SK-N-SH treated with all-trans-retinoic acid at 6 μM for 48 hours (cell line): ENCODE measurements around the gene TMTC2.

Experiments used
- ATAC-seq: fragments of 200-7000 bp; cut with Tn5 transposase; 3 replicates; pipeline ENCODE4 v1.9.1; 2020; ENCODE audit warnings: mild to moderate bottlenecking, moderate library complexity
- ARNTL ChIP-seq: fragments of 450-650 bp; formaldehyde crosslinking; IDR thresholded peaks from 2 replicates; pipeline ENCODE4 v1.5.0; 2020; ENCODE audit warnings: low read depth, mild to moderate bottlenecking, moderate library complexity, borderline replicate concordance
- BACH2 ChIP-seq: fragments of 250-450 bp; sonication (Bioruptor Pico); IDR thresholded peaks from 2 replicates; pipeline ENCODE4 v1.9.0; 2021; ENCODE audit warnings: mild to moderate bottlenecking, borderline replicate concordance
- CREB5 ChIP-seq: fragments of 250-450 bp; sonication (Bioruptor Pico); IDR thresholded peaks from 2 replicates; pipeline ENCODE4 v1.5.1; 2020; ENCODE audit warnings: low read depth, mild to moderate bottlenecking, moderate library complexity
- CSDC2 ChIP-seq: fragments of 250-450 bp; sonication (Bioruptor Pico); IDR thresholded peaks from 2 replicates; pipeline ENCODE4 v1.5.0; 2020; ENCODE audit warnings: mild to moderate bottlenecking, moderate library complexity
- CSRNP3 ChIP-seq: fragments of 250-450 bp; sonication (Bioruptor Pico); IDR thresholded peaks from 2 replicates; pipeline ENCODE4 v1.5.1; 2021; ENCODE audit warnings: mild to moderate bottlenecking, moderate library complexity
- ESRRG ChIP-seq: fragments of 250-450 bp; sonication (Bioruptor Pico); IDR thresholded peaks from 2 replicates; pipeline ENCODE4 v1.6.1; 2021; ENCODE audit warnings: mild to moderate bottlenecking
- GLIS3 ChIP-seq: fragments of 250-450 bp; sonication (Bioruptor Pico); IDR thresholded peaks from 2 replicates; pipeline ENCODE4 v1.5.0; 2020; ENCODE audit warnings: mild to moderate bottlenecking, moderate library complexity
- ISL1 ChIP-seq: fragments of 250-450 bp; sonication (Bioruptor Pico); IDR thresholded peaks from 2 replicates; pipeline ENCODE4 v2.1.2; 2022; ENCODE audit warnings: mild to moderate bottlenecking, moderate library complexity
- OSR1 ChIP-seq: fragments of 250-450 bp; sonication (Bioruptor Pico); IDR thresholded peaks from 2 replicates; pipeline ENCODE4 v1.8.0; 2022; ENCODE audit warnings: moderate library complexity, mild to moderate bottlenecking, inconsistent platforms
- PATZ1 ChIP-seq: fragments of 250-450 bp; sonication (Bioruptor Pico); IDR thresholded peaks from 2 replicates; pipeline ENCODE4 v1.8.0; 2020; ENCODE audit warnings: mild to moderate bottlenecking, moderate library complexity, borderline replicate concordance
- POU6F1 ChIP-seq: fragments of 250-450 bp; sonication (Bioruptor Pico); IDR thresholded peaks from 2 replicates; pipeline ENCODE4 v1.8.0; 2021; ENCODE audit warnings: low read depth, mild to moderate bottlenecking, moderate library complexity, borderline replicate concordance
- PPARA ChIP-seq: fragments of 250-450 bp; sonication (Bioruptor Pico); IDR thresholded peaks from 2 replicates; pipeline ENCODE4 v1.5.0; 2020; ENCODE audit warnings: mild to moderate bottlenecking, borderline replicate concordance
- RARB ChIP-seq: fragments of 250-450 bp; sonication (Bioruptor Pico); IDR thresholded peaks from 2 replicates; pipeline ENCODE4 v1.8.0; 2021; ENCODE audit warnings: mild to moderate bottlenecking, moderate library complexity
- SNAI2 ChIP-seq: fragments of 250-450 bp; sonication (Bioruptor Pico); IDR thresholded peaks from 2 replicates; pipeline ENCODE4 v1.5.0; 2020; ENCODE audit warnings: mild to moderate bottlenecking, moderate library complexity
- TCF4 ChIP-seq: fragments of 250-450 bp; sonication (Bioruptor Pico); IDR thresholded peaks from 2 replicates; pipeline ENCODE4 v1.8.0; 2021; ENCODE audit warnings: mild to moderate bottlenecking, moderate library complexity, borderline replicate concordance
- TOX ChIP-seq: fragments of 250-450 bp; sonication (Bioruptor Pico); IDR thresholded peaks from 2 replicates; pipeline ENCODE4 v1.8.0; 2021; ENCODE audit warnings: mild to moderate bottlenecking, moderate library complexity, borderline replicate concordance
- TSHZ2 ChIP-seq: fragments of 250-450 bp; sonication (Bioruptor Pico); IDR thresholded peaks from 2 replicates; pipeline ENCODE4 v1.5.0; 2020; ENCODE audit warnings: mild to moderate bottlenecking, moderate library complexity
- ZC3H10 ChIP-seq: fragments of 250-450 bp; sonication (Bioruptor Pico); IDR thresholded peaks from 2 replicates; pipeline ENCODE4 v1.5.1; 2021; ENCODE audit warnings: mild to moderate bottlenecking, moderate library complexity
- ZFP3 ChIP-seq: fragments of 250-450 bp; sonication (Bioruptor Pico); IDR thresholded peaks from 2 replicates; pipeline ENCODE4 v1.5.0; 2020; ENCODE audit warnings: mild to moderate bottlenecking, moderate library complexity
- ZFP30 ChIP-seq: fragments of 450-650 bp; formaldehyde crosslinking; IDR thresholded peaks from 2 replicates; pipeline ENCODE4 v1.5.0; 2022; ENCODE audit warnings: mild to moderate bottlenecking, moderate library complexity
- ZNF565 ChIP-seq: fragments of 450-650 bp; formaldehyde crosslinking; conservative IDR thresholded peaks from 2 replicates; pipeline ENCODE4 v1.5.0; 2020; ENCODE audit warnings: low read depth, mild to moderate bottlenecking, moderate library complexity
- ZNF70 ChIP-seq: fragments of 450-650 bp; formaldehyde crosslinking; IDR thresholded peaks from 2 replicates; pipeline ENCODE4 v1.5.0; 2020; ENCODE audit warnings: mild to moderate bottlenecking, moderate library complexity
- ZNF8 ChIP-seq: fragments of 450-650 bp; formaldehyde crosslinking; IDR thresholded peaks from 2 replicates; pipeline ENCODE4 v1.5.0; 2020; ENCODE audit warnings: mild to moderate bottlenecking, moderate library complexity

TMTC2 gene

GRCh38 chr12:82686168-82687020, at the start of gene TMTC2:
TSS of gene TMTC2 (plus strand) at chr12:82686906.
- peak; percentile 94 for ATAC-seq
- no peak for TF ChIP-seq CSRNP3 (CRISPR knock-in tag)
- TF ChIP-seq RARB, result no peak
- TF ChIP-seq ZFP3, result no peak
- TF ChIP-seq ESRRG (CRISPR knock-in tag), result no peak
- no peak for TF ChIP-seq BACH2 (CRISPR knock-in tag)
- no peak for TF ChIP-seq CREB5 (CRISPR knock-in tag)
- no peak for TF ChIP-seq ZNF565

- TF ChIP-seq SNAI2 (CRISPR knock-in tag), result no peak
- no peak for TF ChIP-seq ESRRG (CRISPR knock-in tag)
- TF ChIP-seq RARB, result no peak
- no peak for TF ChIP-seq ZNF70 (CRISPR knock-in tag)
- TF ChIP-seq CSDC2 (CRISPR knock-in tag), result no peak
- no peak for TF ChIP-seq PPARA (CRISPR knock-in tag)
- TF ChIP-seq CSRNP3 (CRISPR knock-in tag), result no peak
- no peak for ATAC-seq
These were observed 48.4 kb upstream of the TMTC2 start for GRCh38 chr12:82638324-82638723.

- TF ChIP-seq ZNF565, result no peak
- no peak for TF ChIP-seq SNAI2 (CRISPR knock-in tag)
- TF ChIP-seq TCF4 (CRISPR knock-in tag), result no peak
- no peak for TF ChIP-seq ARNTL (CRISPR knock-in tag)
- no peak for TF ChIP-seq ESRRG (CRISPR knock-in tag)
- TF ChIP-seq ZFP30 (CRISPR knock-in tag), result no peak
- no peak for TF ChIP-seq ISL1 (CRISPR knock-in tag)
- TF ChIP-seq CREB5 (CRISPR knock-in tag), result no peak
- TF ChIP-seq POU6F1 (CRISPR knock-in tag), result no peak
- TF ChIP-seq OSR1 (CRISPR knock-in tag), result no peak
- no peak for TF ChIP-seq TOX (CRISPR knock-in tag)
- no peak for TF ChIP-seq ZNF70 (CRISPR knock-in tag)
- TF ChIP-seq GLIS3 (CRISPR knock-in tag), result no peak
- TF ChIP-seq TSHZ2 (CRISPR knock-in tag), result no peak
- no peak for TF ChIP-seq RARB
- no peak for TF ChIP-seq CSRNP3 (CRISPR knock-in tag)
- TF ChIP-seq PATZ1 (CRISPR knock-in tag), result no peak
- TF ChIP-seq ZNF8 (CRISPR knock-in tag), result no peak
- no peak for TF ChIP-seq ZC3H10 (CRISPR knock-in tag)
These were observed 41.8 kb upstream of the TMTC2 start for GRCh38 chr12:82644896-82645295.

More at GRCh38 chr12:82644896-82645295, 41.8 kb upstream of the TMTC2 start:
- no peak for ATAC-seq
